DMS114 treated with DMSO at 0.1 percent for 48 hours (cell line): Measurements from ENCODE around the gene GLRA3.
"Not testable (repeated sequence)": the region's sequence is repeated elsewhere in the genome, so short reads cannot be mapped to it uniquely, and the experiment has no call there.

Experiments used
- DNase-seq: peaks from one replicate; lab custom pipeline; 2025; ENCODE audit not compliant: unreplicated experiment; lab: John Stamatoyannopoulos, UW

The GLRA3 gene

DNA sequence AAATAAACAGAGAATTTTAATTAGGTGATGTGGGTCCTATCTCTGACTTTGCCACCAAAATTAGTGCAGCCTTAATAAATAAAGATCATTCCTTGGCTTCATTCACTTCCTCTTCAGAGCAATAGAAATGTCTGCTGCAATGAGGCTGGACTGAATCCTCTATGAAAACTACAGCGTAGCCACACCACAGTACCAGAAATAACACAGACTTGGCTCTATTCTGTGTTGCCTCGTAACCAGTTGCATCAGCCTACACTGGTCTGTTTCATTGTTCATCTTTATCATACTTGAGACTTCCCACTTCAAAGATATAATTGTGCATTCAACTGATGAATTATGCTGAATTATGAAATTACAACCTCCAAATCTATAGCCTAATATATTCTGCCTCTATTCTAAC lies 15.8 kb downstream of the GLRA3 start:
- DNase-seq = no peak

GRCh38 chr4:174810834-174811233 lies 18.2 kb downstream of the GLRA3 start:
- DNase-seq = no peak

GRCh38 chr4:174808836-174809235 lies 20.2 kb downstream of the GLRA3 start:
- DNase-seq = no peak

DNA sequence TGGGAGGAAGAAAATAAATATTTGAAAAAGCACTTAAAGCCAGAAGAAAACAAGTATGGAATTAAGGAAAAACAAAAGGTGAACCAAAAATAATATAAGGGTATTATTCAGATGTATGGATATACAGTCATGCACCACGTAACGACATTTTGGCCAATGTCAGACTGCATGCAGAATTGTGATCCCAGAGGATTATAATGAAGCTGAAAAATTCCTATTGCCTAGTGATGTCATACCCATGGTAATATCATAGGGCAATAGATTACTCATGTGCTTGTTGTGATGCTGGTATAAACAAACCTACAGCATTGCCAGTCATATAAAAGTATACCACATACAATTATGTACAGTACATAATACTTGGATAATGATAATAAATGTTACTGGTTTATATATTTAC lies 20.9 kb downstream of the GLRA3 start:
- DNase-seq = no peak

DNA sequence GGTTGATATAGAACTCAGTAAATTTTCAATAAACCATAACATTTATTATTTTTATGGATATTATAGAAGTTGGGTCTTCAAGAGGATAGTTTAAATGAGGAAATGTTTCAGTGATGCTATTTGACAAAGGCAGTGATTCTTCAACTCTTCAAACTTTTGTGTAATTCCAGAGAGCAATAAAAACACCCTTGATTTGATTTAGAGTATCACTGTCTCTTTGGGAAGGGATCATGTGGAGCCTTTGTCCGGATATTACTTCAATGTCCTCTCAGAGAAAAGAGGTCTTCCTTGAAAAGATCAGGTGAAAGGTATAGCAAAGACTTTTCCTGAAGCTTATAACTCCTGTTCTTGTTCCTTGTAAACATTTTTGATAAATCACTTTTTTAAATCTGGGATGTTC lies 23.3 kb downstream of the GLRA3 start:
- DNase-seq = no peak

GRCh38 chr4:174794543-174795094 lies 34.4 kb downstream of the GLRA3 start:
- DNase-seq = no peak

DNA sequence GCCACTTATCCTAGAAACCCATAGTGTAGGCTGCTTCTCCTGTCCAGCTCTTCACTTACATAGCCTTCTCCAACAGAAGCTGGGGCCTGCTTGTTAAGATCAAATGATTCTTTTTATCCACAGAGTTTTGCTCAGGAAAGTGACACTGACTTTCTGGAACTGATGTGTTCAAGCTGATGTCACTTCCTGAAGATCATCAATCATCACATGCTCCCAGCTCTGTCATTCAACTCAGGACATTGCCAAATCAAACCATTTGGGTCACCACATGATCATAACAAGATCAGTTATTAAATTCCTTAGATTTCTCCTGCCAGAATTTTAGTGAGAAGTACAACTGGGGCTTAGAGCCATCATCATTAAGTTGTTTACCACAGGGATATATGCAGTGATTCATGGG lies 39.4 kb downstream of the GLRA3 start:
- no peak for DNase-seq

- DNase-seq = not testable (repeated sequence)
Observed at GRCh38 chr4:174778274-174778986, 50.6 kb downstream of the GLRA3 start.

DNA sequence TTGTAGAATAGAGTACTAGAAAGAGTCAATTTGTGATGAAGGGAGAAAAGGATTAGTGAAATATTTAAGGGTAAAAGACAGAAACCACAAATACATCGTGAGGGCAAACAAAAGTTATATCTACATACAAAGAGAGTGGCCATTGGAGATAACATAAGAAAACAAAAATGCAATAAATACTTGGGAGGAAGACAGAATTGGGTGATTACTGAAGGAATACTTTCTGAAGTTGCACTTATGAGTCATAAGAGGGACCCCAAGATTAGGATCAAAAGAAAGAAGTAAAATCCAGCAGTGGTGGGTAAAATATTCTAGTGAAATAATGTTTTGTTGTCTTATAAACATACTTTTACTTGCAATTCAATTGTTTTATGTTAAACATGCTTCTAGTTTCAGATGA lies 53.7 kb downstream of the GLRA3 start:
- DNase-seq = no peak

GRCh38 chr4:174764105-174764729 lies 64.8 kb downstream of the GLRA3 start:
- peak; percentile 61 for DNase-seq

- no peak for DNase-seq
Observed at GRCh38 chr4:174763454-174764104, 65.5 kb downstream of the GLRA3 start.

GRCh38 chr4:174761451-174761850 lies 67.6 kb downstream of the GLRA3 start:
- no peak for DNase-seq

DNA sequence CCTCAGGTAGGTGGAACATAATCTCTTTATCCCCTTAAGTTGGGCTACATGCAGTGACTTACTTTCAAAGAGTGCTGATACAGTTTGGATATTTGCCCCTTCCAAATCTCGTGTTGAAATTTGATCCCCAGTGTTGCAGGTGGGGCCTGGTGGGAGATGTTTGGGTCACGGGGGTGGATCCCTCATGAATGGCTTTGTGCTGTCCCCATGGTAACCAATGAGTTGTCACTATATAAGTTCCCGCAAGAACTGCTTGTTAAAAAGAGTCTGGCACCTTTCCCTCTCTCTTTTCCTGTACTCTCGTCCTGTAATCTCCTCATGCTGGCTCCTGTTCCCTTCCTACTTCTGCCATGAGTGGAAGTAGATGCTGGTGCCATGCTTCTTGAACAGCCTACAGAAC lies 71.3 kb downstream of the GLRA3 start:
- DNase-seq = no peak

DNA sequence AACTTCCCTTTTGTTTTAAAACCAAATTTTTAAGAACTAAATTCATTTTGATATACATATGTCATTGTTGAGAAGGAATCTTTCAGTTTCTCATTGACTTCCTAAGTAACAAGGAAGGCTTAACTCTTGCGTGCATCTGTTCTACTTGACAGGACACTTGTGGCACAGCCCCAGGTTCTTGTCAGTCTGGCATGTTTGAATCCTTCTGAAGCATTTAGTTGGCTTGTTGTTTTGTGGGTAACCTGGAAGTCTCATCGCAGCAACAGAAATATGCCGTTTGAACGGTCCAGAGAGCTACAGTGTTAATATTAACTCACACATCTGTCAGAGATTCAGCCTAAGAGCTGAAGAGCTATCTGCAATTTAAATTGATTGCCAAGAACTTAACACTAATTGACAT lies 76.0 kb downstream of the GLRA3 start:
- no peak for DNase-seq

DNA sequence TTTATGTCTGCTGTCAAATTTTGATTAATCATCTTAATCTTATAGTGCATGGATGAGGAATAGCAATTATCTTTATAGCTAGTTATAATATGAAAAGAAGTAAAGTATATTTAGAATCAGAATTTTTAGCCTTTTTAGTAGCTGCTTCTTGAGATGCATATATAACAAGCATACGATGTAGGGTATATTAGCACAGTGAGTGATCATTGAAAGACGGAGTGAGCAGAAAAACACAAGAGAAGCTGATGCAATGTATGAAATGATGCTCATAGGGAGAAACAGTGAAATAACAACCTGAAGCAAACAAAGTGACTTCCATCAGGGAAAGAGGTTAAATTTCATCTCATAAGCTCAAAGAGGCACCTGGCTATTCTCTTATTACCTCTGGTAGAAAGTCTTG lies 77.0 kb downstream of the GLRA3 start:
- DNase-seq = no peak

- no peak for DNase-seq
Observed at GRCh38 chr4:174749091-174749490, 80.0 kb downstream of the GLRA3 start.

- no peak for DNase-seq
Observed at GRCh38 chr4:174746710-174747109, 82.3 kb downstream of the GLRA3 start.

GRCh38 chr4:174742561-174742960 lies 86.5 kb downstream of the GLRA3 start:
- DNase-seq = no peak

DNA sequence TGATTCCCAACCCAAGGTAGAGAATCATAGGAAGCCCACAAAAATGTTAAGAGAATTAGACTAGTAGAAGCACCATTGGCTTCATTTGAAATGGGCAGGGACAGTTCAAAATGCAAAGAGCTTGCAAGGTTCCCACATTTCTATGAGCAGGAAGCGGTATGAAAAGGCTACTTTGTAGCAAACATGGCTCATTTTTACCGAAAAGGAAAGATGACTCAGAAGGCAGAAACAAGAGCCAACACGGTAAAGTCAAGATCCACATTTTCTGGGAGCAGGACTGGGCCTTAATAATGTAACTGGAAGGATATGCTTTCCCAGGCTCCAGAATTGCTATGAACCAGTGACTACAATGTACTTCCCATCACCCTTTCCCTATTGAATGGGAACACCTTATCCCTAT lies 89.5 kb downstream of the GLRA3 start:
- no peak for DNase-seq

- no peak for DNase-seq
Observed at GRCh38 chr4:174734181-174734580, 94.9 kb downstream of the GLRA3 start.

- DNase-seq = no peak
Observed at GRCh38 chr4:174717828-174718227, 111.2 kb downstream of the GLRA3 start.
